Fibroblast of skin of left biceps (primary cell): ENCODE results near the gene WDR70.
"Not testable (repeated sequence)": the region's sequence is repeated elsewhere in the genome, so short reads cannot be mapped to it uniquely, and the experiment has no call there.

Experiments
- DNase-seq, 2 experiments: peaks; one replicate each; pipeline ENCODE4 v3.0.0-alpha.2; 2013; ENCODE audit warnings: low read depth in 2 of 2

WDR70 gene

DNA sequence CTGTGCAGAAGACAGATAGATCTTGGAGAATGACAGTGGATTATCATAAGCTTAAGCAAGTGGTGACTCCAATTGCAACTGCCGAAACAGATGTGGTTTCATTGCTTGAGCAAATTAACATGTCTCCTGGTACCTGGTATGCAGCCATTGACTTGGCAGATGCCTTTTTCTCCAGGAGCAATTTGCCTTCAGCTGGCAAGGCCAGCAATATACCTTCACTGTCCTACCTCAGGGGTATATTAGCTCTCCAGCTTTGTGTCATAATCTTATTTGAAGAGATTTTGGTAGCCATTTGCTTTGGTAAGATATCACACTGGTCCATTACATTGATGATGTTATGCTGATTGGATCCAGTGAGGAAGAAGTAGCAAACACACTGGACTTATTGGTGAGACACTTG lies 417.3 kb downstream of the WDR70 start:
- not testable (repeated sequence) for DNase-seq

DNA sequence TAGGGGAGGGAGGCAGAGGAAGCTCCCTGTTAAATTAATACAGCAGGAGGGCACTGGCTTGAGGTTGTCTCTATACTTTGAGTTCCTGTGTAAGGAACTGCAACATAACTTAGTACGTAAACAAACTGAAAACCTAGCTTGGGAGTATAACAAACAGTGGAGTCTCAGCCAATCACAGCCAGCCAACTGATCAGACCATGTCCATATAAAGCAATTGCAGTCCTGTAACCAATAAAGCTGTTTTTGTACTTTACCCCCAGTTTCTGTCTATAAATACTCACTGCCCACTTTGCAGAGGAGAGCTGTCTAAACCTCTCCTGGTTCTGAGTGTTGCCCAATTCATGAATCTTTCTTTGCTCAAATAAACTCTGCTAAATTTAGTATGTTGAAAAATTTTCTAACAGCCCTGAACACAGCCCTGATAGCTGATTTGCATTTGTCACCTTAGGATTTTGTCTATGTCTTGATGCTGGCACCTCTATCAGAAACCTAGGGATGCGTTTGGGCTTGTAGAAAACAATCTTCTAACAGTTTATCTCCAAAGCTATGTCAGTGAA lies 420.8 kb downstream of the WDR70 start:
- no peak for DNase-seq

DNA sequence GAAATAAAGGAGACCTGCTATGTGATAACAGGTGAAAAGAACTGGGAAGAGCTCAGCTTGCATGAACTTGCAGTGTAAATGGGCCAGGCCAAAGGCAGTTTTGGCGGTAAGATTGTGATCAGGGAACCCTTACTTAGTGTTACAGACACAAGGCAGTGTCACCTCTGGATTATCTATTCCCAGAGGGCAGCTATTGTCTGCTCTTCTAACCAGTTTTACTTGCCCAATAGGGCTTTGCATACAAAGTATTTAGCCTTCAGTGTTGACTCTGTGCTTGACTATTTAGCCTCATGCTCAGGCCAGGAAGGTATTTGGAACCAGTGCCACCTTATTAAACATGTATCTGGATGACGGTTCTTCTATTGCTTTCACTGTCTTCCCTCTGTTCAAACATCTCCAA lies 422.4 kb downstream of the WDR70 start:
- no peak for DNase-seq
